ENCODE data around the gene CRACR2A.

The CRACR2A gene

DNA sequence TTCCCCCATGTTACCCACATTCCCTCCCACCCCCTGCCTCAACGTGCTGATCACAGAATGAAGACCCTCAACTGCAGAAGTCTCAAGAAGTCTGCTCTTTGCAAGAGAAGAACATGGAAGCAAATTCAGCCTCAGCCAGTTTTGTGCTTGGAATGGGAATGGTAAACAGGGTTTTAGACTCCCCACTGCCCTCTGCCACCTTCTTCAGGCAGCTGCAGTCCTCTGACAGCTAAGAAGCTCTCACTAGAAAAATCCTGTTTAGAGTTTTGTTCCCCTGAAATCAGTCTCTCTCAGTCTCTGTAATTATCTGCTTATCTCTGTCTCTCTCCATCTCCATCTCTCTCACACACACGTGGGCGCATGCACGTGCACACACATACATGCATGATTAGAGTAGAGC is 85.4 kb downstream of the CRACR2A start:
- TF ChIP-seq, protein P1, sequence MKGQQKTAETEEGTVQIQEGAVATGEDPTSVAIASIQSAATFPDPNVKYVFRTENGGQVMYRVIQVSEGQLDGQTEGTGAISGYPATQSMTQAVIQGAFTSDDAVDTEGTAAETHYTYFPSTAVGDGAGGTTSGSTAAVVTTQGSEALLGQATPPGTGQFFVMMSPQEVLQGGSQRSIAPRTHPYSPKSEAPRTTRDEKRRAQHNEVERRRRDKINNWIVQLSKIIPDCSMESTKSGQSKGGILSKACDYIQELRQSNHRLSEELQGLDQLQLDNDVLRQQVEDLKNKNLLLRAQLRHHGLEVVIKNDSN (IDR thresholded peaks at IDR 0.05), result no peak
- TF ChIP-seq EP300 (IDR thresholded peaks at IDR 0.05; ENCODE audit: borderline replicate concordance) (no peak), TCF12 (IDR thresholded peaks at IDR 0.05; ENCODE audit: low read depth) (no peak), TAF1 (IDR thresholded peaks at IDR 0.05; ENCODE audit: low read depth) (no peak), NFIC (IDR thresholded peaks at IDR 0.05) (no peak), ZBTB7A (IDR thresholded peaks at IDR 0.05; ENCODE audit: low read depth) (no peak), CEBPB (IDR thresholded peaks at IDR 0.05) (no peak), FOXM1 (IDR thresholded peaks at IDR 0.05; ENCODE audit: borderline replicate concordance, low read depth) (no peak), EGR1 (IDR thresholded peaks at IDR 0.05) (no peak), TEAD4 (IDR thresholded peaks at IDR 0.05) (no peak), YY1 (IDR thresholded peaks at IDR 0.05; ENCODE audit: low read depth) (no peak), CREB1 (IDR thresholded peaks at IDR 0.05; ENCODE audit: low read depth) (no peak), RAD21 (IDR thresholded peaks at IDR 0.05; ENCODE audit: low read depth) (no peak)
- TF ChIP-seq, protein P2, sequence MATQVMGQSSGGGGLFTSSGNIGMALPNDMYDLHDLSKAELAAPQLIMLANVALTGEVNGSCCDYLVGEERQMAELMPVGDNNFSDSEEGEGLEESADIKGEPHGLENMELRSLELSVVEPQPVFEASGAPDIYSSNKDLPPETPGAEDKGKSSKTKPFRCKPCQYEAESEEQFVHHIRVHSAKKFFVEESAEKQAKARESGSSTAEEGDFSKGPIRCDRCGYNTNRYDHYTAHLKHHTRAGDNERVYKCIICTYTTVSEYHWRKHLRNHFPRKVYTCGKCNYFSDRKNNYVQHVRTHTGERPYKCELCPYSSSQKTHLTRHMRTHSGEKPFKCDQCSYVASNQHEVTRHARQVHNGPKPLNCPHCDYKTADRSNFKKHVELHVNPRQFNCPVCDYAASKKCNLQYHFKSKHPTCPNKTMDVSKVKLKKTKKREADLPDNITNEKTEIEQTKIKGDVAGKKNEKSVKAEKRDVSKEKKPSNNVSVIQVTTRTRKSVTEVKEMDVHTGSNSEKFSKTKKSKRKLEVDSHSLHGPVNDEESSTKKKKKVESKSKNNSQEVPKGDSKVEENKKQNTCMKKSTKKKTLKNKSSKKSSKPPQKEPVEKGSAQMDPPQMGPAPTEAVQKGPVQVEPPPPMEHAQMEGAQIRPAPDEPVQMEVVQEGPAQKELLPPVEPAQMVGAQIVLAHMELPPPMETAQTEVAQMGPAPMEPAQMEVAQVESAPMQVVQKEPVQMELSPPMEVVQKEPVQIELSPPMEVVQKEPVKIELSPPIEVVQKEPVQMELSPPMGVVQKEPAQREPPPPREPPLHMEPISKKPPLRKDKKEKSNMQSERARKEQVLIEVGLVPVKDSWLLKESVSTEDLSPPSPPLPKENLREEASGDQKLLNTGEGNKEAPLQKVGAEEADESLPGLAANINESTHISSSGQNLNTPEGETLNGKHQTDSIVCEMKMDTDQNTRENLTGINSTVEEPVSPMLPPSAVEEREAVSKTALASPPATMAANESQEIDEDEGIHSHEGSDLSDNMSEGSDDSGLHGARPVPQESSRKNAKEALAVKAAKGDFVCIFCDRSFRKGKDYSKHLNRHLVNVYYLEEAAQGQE (IDR thresholded peaks at IDR 0.05; ENCODE audit: low read depth), result no peak
- TF ChIP-seq, protein P3, sequence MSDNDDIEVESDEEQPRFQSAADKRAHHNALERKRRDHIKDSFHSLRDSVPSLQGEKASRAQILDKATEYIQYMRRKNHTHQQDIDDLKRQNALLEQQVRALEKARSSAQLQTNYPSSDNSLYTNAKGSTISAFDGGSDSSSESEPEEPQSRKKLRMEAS (IDR thresholded peaks at IDR 0.05), result no peak

DNA sequence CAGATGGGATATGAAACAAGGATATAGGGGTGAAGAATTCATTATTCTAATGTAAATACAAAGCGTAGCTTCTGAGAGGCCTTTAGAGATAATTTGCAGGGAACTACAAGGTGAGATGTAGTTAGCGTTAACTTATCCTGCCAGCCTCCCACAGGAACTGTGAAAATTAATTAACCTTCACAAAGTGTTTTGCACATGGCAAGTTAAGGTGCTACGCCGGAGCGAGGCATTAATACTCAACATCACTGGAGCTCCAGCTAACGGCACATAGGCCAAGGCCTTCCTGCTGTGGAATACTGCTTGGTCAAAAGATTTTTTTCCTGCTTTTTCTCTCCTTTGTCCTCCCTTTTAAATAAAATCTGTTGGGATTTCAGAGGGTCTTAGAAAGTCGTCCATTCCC is 86.5 kb downstream of the CRACR2A start:
- TF ChIP-seq NFIC (IDR thresholded peaks at IDR 0.05) (no peak), EP300 (IDR thresholded peaks at IDR 0.05; ENCODE audit: borderline replicate concordance) (no peak), TEAD4 (IDR thresholded peaks at IDR 0.05) (no peak), EGR1 (IDR thresholded peaks at IDR 0.05) (no peak), FOXM1 (IDR thresholded peaks at IDR 0.05; ENCODE audit: borderline replicate concordance, low read depth) (no peak), YY1 (IDR thresholded peaks at IDR 0.05; ENCODE audit: low read depth) (no peak), CREB1 (IDR thresholded peaks at IDR 0.05; ENCODE audit: low read depth) (no peak), RAD21 (IDR thresholded peaks at IDR 0.05; ENCODE audit: low read depth) (no peak), CEBPB (IDR thresholded peaks at IDR 0.05) (no peak), TAF1 (IDR thresholded peaks at IDR 0.05; ENCODE audit: low read depth) (no peak), ZBTB7A (IDR thresholded peaks at IDR 0.05; ENCODE audit: low read depth) (no peak), TCF12 (IDR thresholded peaks at IDR 0.05; ENCODE audit: low read depth) (no peak)
- TF ChIP-seq, protein P3 (IDR thresholded peaks at IDR 0.05), result no peak
- TF ChIP-seq, protein P2 (IDR thresholded peaks at IDR 0.05; ENCODE audit: low read depth), result no peak
- TF ChIP-seq, protein P1 (IDR thresholded peaks at IDR 0.05), result no peak

DNA sequence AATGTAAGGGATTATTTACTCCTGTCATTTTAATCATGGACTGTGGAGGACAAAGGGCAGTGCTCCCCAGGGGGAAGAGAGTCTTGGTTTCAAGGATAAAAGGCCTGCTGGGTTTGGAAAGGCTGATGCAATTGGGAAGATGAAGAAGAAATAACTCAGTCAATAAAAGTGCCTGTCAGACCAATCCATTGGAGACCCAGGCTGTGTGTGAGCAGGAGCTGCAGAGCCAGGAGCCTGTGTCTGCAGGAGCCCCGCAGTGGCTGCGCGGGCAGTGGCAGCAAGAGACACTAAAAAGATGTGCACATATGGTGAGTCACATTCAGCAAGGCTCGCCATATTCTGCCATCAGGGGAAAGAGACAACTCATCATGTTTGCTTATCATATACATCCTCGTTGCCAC is 90.4 kb downstream of the CRACR2A start:
- TF ChIP-seq, protein P2 (IDR thresholded peaks at IDR 0.05; ENCODE audit: low read depth), result no peak
- no peak for TF ChIP-seq FOXM1 (IDR thresholded peaks at IDR 0.05; ENCODE audit: borderline replicate concordance, low read depth)
- TF ChIP-seq TAF1 (IDR thresholded peaks at IDR 0.05; ENCODE audit: low read depth), result no peak
- TF ChIP-seq, protein P1 (IDR thresholded peaks at IDR 0.05), result no peak

DNA sequence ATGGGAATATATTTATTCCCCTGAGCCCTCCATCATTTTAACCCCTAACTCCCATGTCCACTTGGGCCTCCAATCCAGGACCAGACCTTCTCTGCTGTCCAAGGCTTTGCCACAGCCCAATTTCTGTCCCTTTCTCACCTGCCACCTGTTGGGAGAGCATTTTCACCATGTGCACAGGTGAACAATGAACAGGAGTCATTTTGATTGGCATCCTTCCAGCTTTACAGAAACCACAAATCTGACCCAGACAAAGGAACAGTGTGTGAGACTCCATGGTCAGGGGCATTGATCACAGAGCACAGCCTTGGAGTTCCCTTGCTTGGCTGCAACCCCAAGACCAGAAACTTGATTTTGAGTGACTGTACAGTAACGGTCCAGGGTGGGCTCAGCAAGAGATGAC is 91.9 kb downstream of the CRACR2A start:
- TF ChIP-seq NFIC (IDR thresholded peaks at IDR 0.05), result 0 out of 2 replicates have a peak, but pooled peaks have one; percentile 6
- no peak for TF ChIP-seq FOXM1 (IDR thresholded peaks at IDR 0.05; ENCODE audit: borderline replicate concordance, low read depth)

All from Ishikawa (cell line).